T47D (cell line): ENCODE measurements around the gene PCK2.

Experiments used
- DNase-seq, 2 experiments: peaks; one replicate each; pipeline versions ENCODE4 v3.0.0 to v3.0.0-alpha.2; 2011 to 2012; ENCODE audit warnings: low read depth in 1 of 2, low spot score in 1 of 2
- JUND ChIP-seq: IDR thresholded peaks from 2 replicates; pipeline ENCODE4 v1.6.1; 2012; ENCODE audit warnings: low read depth
- in situ Hi-C: cut with HindIII; loops from 2 replicates; pipeline ENCODE4 v1.10.0; 2016; ENCODE audit warnings: low sequenced_read_pairs, low pct_unique_long_range_greater_than_20kb

PCK2 gene

DNA sequence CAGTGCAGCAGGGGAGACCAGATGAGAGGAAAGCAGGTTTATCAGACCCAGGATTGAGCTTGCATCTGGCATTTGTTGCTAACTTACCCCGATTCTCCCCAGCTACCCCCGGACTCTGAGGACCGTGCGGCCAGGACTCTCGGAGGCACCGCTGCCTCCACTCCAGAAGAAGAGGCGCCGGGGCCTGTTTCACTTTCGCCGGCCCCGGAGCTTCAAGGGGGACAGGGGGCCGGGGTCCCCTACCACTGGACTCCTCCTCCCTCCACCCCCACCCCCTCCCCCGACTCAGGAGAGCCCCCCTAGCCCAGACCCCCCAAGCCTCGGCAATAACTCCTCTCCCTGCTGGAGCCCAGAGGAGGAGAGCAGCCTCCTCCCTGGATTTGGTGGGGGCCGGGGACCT, 29.3 kb upstream of the PCK2 start:
- DNase-seq, result no peak
- in situ Hi-C loops, result no loop called here
- no peak for TF ChIP-seq JUND

DNA sequence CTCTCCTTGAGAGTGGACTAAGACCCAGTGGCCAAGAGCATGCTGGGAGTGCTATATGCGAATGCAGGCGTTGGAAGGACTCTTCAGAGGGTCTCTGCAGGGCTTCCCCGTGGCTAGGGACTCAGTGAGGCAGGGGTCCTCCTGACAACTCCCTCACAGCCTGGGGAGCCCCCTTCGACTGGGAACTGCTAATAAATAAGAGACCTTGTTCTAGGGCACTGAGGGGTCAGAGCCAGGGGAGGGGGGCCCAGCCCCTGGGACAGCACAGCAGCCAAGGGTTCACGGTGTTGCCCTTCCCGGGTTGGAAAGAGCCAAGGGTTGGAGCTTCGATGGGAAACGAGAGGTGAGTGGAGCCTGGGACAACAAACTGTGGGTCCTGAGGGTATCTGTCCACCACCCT, 28.7 kb upstream of the PCK2 start:
- no peak for TF ChIP-seq JUND
- no peak for DNase-seq
- in situ Hi-C loops, result no loop called here

DNA sequence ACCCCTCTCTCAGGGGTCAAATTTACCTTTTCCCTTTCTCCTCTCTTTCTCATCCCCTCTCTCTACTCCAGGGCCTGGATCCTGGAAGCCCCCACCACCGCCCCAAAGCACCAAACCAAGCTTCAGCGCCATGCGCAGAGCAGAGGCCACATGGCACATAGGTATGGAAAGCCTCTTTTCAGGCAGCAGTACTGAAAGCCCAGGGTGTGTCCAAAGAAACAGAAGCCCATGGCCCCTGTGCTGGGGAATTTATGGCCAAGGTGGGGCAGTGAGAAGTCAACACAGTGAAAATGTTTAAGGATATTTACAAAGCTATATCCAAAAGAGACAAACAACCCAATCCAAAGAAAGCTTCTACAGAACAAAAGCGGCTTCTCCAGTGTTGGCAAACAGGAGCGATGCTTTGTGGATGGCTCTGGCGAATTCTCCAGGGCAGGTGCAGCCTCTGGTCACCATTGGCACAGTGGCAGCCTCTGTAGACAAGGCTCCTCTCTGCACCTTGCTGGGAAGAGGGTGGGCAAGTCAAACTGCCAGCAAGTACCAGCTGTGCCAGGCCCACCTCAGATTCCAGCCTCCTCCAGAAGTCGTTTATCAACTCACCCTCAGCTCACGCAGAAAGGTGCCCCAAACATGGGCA, 27.5 kb upstream of the PCK2 start:
- in situ Hi-C loops, result no loop called here
- DNase-seq, result no peak
- TF ChIP-seq JUND, result no peak

- no peak for DNase-seq
- TF ChIP-seq JUND, result no peak
- in situ Hi-C loops, result no loop called here
Observed at GRCh38 chr14:24067133-24068082, 26.7 kb upstream of the PCK2 start.

GRCh38 chr14:24068711-24069410, 25.2 kb upstream of the PCK2 start:
- no peak for TF ChIP-seq JUND
- in situ Hi-C loops, result no loop called here
- no peak for DNase-seq

- no peak for TF ChIP-seq JUND
- no peak for DNase-seq
- in situ Hi-C loops, result no loop called here
Observed at GRCh38 chr14:24069411-24069735, 24.7 kb upstream of the PCK2 start.

DNA sequence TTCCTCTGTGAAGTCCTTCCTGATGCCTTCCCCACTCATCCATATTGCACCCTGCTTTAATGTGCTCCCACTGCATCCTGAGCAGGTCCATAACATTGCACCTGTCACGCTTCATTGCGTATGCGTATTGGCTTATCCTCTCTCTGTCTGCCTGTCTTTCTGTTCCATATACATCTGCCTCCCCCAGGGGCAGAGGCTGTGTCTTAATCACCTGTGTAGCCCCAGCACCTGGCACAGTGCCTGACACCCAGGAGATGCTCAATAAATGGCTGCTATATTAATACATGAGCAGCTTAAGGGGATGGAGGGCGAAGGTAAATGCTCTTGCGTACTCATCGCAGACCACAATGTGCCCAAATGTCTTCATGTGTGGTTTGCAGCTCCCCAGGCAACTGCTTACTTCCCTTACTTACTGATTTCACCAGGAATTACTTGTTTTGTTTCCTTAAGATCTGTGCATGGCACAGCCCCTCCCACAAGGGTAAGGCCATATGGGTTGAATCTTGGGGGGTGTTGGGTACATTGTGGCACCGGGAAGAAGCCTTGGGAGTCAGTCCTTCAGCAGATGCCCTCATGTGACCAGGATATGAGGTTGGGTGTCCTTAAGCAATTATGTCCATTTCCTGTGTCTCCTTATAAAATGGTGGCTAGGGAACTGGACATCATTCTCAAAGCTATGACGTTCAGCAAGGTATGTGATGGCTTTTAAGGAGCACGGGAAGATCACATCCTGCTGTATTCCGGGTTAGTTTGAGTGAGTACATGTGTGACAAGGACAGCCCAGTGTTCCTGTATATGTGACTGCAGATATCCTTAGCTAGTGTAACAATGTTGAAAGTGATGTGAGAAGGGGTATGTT, 23.6 kb upstream of the PCK2 start:
- DNase-seq, result no peak
- in situ Hi-C loops, result no loop called here
- no peak for TF ChIP-seq JUND

DNA sequence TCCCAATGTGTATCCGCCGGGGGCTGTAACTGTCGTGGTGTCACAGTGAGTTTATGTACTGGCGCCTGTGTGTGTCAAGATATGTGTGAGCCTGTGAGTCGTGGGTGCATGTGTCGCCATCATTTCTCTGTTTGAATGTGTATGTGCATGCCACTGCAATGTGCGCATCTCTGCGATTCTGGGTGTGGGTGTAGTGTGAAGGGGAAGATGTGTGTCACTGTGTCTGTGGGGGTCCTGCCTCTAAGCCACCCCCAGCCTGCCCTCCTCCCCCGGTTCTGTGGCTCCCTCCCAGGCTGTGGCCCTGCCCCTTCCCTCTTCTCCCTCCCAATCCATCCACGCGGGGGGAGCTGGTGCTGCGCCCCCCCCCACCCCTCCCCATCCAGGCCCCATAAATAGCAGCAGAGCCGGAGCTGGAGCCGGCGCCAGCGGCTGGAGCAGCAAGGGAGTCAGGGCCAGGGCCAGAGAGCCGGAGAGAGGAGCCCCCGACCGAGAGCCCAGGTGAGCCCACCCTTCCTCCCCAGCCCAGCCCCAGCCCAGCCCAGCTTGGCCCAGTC, 22.9 kb upstream of the PCK2 start, which contains the start of gene CPNE6:
Gene CPNE6 (plus strand): TSS at position 419 of the 554 bp plus-strand sequence. CDS start 1,375 bp downstream, outside the sequence.
- in situ Hi-C loops, result no loop called here
- no peak for DNase-seq
- no peak for TF ChIP-seq JUND

GRCh38 chr14:24071836-24072430, 22.2 kb upstream of the PCK2 start:
- in situ Hi-C loops, result no loop called here
- DNase-seq, result no peak
- TF ChIP-seq JUND, result no peak

GRCh38 chr14:24072436-24072835, 21.7 kb upstream of the PCK2 start:
- in situ Hi-C loops, result no loop called here
- no peak for TF ChIP-seq JUND
- no peak for DNase-seq
